Hippocampal formation (tissue), 2 donors: Measurements from ENCODE around the gene ZBTB33.

Source experiments
- DNase-seq, 2 donors: peaks; one replicate each; lab custom pipeline; 2025; lab: John Stamatoyannopoulos, UW

Gene ZBTB33

GRCh38 chrX:120262859-120263708 is 12.5 kb downstream of the ZBTB33 start:
- peak; percentile 9 to 20 for DNase-seq

- DNase-seq, result no peak
These were observed 13.7 kb downstream of the ZBTB33 start for GRCh38 chrX:120264341-120264740.

GRCh38 chrX:120269373-120270035 is 18.9 kb downstream of the ZBTB33 start:
- DNase-seq, result peak in 1 of 2 donors; percentile 5

- DNase-seq, result no peak
These were observed 20.0 kb downstream of the ZBTB33 start for GRCh38 chrX:120270567-120270966.

- DNase-seq, result no peak
These were observed 20.6 kb downstream of the ZBTB33 start for GRCh38 chrX:120271218-120271617.

GRCh38 chrX:120274145-120274544 is 23.5 kb downstream of the ZBTB33 start:
- DNase-seq, result no peak

GRCh38 chrX:120274958-120275357 is 24.3 kb downstream of the ZBTB33 start:
- DNase-seq, result no peak

- DNase-seq, result no peak
These were observed 30.5 kb downstream of the ZBTB33 start for GRCh38 chrX:120281021-120281624.

GRCh38 chrX:120281761-120282160 is 31.1 kb downstream of the ZBTB33 start:
- no peak for DNase-seq

- DNase-seq, result no peak
These were observed 32.1 kb downstream of the ZBTB33 start for GRCh38 chrX:120282697-120283096.

GRCh38 chrX:120286733-120287512 is 36.3 kb downstream of the ZBTB33 start:
- DNase-seq, result no peak

GRCh38 chrX:120287513-120288112 is 37.0 kb downstream of the ZBTB33 start:
- no peak for DNase-seq

GRCh38 chrX:120290107-120290506 is 39.5 kb downstream of the ZBTB33 start:
- DNase-seq, result no peak

- DNase-seq, result no peak
These were observed 40.6 kb downstream of the ZBTB33 start for GRCh38 chrX:120291211-120291610.

GRCh38 chrX:120293015-120293414 is 42.4 kb downstream of the ZBTB33 start:
- no peak for DNase-seq

- no peak for DNase-seq
These were observed 44.0 kb downstream of the ZBTB33 start for GRCh38 chrX:120294651-120295050.

- no peak for DNase-seq
These were observed 47.3 kb downstream of the ZBTB33 start for GRCh38 chrX:120297923-120298322.

- no peak for DNase-seq
These were observed 49.3 kb downstream of the ZBTB33 start for GRCh38 chrX:120299928-120300327.

- no peak for DNase-seq
These were observed 50.9 kb downstream of the ZBTB33 start for GRCh38 chrX:120301497-120301896.

GRCh38 chrX:120301960-120302359 is 51.3 kb downstream of the ZBTB33 start:
- no peak for DNase-seq

- DNase-seq, result no peak
These were observed 51.8 kb downstream of the ZBTB33 start for GRCh38 chrX:120302434-120302833.

- no peak for DNase-seq
These were observed 53.6 kb downstream of the ZBTB33 start for GRCh38 chrX:120304256-120304655.
